Epithelial cell of proximal tubule (primary cell): Measurements from ENCODE around the gene PROKR2. TPM values are rescaled to one million over a fixed set of nuclear protein-coding genes. Genes with fewer than 3 reads are reported as not detected.

Experiments used
- total RNA-seq: library from RNA; depleted of rRNA; stranded (reverse); fragments of >200 nt; gene quantifications from 2 replicates; pipeline ENCODE4 v1.2.3, GENCODE V29; 2015

The PROKR2 gene
- total RNA-seq, 1 donor from 2014 or later, result not detected

Other genes with a start within 250 kb of the PROKR2 start
- gene TMEM230, start 203.9 kb downstream of the PROKR2 start, total RNA-seq, result 82.0 and 103 TPM in 2 replicates
- 327 and 378 TPM in 2 replicates for gene PCNA, start 197.0 kb downstream of the PROKR2 start, total RNA-seq
- gene CDS2, start 189.9 kb downstream of the PROKR2 start, total RNA-seq, result 17.3 and 18.7 TPM in 2 replicates